ENCODE measurements around the gene ADCY9.
A peak's percentile ranks its signal among the peaks of the same experiment; 100 is the strongest.
"Not testable (repeated sequence)": the region's sequence is repeated elsewhere in the genome, so short reads cannot be mapped to it uniquely, and the experiment has no call there.

ADCY9 gene

DNA sequence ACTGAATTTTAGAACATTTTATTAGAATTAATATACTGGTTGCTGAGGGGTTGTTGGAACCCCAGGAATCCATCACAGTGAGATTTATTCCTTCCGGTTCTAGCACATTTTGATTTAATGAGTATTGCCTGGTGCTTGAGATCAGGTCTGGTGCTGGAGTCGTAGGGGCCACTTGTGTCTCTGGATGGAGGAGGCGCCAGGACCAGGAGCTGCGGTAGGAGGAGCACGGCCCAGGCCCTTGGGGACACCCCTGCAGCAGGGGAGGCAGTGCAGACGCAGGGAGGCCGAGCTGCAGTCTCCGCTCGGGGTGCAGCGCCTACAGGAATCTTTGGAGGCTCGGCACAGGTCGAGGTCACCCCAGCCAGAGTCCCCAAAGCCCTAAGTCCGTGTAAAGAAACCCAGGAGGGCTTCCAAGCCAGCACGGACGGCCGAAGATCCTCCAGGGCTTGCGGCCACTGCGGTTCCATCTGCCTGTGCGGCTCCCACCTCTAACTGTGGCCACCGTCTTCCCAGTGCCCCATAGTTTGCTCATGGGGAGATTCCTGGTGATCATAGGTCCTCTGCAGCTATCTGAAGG lies 169.6 kb downstream of the ADCY9 start:
- no peak for DNase-seq

DNA sequence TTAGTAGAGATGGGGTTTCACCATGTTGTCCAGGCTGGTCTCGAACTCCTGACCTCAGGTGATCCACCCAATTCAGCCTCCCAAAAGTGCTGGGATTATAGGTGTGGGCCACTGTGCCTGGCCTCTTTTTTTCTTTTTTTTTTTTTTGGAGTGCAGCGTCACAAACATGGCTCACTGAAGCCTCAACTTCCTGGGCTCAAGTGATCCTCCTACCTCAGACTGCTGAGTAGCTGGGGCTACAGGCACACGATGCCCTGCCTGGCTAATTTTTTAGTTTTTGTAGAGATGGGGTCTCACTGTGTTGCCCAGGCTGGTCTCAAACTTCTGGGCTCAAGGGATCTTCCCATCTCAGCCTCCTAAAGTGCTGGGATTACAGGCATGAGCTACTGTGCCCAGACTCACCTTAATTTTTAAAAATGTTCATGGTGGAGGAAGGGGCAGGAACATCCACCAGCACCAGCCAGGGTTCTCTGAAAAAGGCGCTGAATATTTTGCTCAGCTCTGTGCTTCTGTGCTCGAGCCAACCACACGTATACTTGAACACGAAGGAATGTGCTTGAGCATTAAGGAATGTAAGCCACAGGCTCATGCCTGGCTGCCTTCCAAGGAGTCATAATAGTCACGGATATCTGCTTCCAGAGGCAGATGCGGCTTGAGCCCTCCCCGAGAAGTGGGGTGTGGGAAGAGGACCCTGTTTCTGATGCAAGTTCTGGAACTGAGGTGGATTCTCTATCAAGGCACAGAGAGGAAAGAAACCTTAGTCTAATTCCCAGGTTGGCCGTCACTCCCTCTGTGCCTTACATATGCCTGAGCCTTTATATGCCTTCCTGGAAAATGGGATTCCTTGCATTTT lies 170.3 kb downstream of the ADCY9 start:
- peak; percentile 98 for DNase-seq

DNA sequence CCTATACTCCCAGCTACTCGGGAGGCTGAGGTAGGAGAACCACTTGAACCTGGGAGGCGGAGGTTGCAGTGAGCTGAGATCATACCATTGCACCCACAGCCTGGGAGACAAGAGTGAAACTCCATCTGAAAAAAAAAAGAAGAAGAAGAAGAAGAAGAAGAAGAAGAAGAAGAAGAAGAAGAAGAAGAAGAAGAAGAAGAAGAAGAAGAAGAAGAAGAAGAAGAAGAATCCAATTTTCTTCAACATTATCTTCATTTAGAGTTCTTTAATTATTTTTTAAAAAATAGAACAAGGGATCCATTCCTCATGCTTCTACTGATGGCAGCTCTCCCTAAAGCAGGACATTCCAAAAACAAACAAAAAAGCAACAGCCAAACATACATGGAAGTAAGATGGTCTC lies 171.8 kb downstream of the ADCY9 start:
- not testable (repeated sequence) for DNase-seq

DNA sequence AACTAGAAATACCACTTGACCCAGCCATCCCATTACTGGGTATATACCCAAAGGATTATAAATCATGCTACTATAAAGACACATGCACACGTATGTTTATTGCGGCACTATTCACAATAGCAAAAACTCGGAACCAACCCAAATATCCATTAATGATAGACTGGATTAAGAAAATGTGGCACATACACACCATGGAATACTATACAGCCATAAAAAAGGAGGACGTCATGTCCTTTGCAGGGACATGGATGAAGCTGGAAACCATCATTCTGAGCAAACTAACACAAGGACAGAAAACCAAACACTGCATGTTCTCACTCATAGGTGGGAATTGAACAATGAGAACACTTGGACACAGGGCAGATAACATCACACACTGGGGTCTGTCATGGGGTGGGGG lies 174.1 kb downstream of the ADCY9 start:
- DNase-seq = not testable (repeated sequence)

DNA sequence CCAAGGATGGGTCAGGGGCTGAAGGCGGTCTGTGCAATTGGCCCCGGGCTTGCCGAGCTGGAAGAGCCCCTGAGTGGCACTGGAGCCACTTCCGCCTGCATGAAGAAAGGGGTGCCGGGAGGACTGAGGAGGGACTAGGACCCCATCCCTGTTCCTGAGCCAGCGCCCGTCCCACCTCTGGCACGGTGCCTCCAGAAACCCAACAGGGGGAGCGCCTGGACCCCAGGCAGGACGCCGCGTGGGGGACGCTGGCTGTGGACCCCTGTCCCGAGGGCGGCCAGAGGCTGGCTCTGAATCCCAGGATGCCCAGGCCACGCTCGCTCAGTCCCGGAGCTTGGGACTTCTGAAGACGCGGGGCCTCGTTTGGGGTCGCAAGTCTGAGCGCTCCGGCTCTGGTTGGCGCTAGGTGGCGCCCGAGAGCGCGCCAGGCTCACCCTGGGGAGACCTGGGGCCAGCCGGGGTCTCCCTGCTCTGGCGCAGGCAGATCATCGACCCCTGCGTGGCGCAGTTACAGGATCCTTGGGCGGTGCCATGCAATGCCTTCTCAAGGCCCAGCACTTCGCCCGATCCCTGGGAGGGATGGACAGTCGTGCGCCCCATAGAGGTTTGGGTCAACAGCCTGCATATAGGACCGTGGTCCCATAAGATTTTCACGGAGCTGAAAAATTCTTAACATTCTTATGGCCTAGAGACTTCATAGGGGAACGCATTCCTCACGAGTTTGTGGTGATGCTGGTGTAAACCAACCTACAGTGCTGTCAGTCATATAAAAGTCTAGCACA lies 177.2 kb downstream of the ADCY9 start:
- DNase-seq = peak; percentile 92

DNA sequence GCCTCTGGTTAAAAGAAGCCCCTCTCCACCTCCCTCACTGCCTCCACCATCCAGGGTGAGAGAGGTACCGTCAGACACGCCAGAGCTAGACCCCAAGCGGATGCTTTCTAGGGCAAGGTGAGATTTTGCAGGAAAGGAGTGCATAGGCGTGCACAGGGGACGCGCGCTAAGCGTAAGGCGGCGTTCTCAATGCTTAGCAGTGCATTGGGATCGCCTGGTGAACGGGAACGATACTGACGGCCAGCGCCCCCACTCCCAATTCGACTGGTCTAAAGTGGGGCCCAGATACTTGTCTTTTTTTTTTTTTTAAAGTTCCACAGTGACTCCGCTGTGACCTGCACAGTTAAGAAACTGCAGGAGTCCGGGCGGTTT lies 177.8 kb downstream of the ADCY9 start:
- no peak for DNase-seq

DNA sequence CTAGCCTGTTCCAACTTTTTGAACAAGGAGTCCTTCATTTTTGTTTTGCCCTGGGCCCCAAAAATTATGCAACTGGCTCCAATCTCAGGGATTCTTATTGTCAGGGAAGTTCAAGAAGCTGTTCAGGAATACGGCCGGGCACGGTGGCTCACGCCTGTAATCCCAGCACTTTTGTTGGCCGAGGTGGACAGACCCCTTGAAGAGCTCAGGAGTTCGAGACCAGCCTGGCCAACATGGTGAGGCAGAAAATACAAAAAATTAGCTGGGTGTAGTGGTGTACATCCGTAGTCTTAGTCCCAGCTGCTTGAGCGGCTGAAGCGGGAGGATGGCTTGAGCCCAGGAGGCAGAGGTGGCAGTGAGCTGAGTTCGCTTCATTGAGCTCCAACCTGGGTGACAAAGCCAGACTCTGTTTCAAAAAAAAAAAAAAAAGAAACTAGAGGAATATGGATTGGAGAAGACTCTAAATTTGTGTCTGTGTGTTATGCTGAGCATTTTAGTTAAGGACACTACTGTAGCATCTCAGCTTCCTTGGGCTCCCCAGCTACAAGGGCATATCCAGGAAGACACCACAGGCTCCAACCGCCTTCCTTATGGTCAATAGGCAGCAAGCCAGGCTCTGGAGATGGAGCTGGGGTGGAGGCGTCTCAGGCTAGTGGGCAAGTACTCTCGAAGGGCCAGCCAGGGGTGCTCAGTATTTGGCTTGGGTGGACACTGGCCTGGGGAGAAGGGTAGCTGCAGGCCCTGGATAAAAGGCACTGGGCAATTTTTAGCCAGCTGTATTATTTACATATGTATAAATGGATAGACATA lies 179.0 kb downstream of the ADCY9 start:
- DNase-seq = no peak

GRCh38 chr16:3935921-3936320 lies 180.3 kb downstream of the ADCY9 start:
- no peak for DNase-seq

DNA sequence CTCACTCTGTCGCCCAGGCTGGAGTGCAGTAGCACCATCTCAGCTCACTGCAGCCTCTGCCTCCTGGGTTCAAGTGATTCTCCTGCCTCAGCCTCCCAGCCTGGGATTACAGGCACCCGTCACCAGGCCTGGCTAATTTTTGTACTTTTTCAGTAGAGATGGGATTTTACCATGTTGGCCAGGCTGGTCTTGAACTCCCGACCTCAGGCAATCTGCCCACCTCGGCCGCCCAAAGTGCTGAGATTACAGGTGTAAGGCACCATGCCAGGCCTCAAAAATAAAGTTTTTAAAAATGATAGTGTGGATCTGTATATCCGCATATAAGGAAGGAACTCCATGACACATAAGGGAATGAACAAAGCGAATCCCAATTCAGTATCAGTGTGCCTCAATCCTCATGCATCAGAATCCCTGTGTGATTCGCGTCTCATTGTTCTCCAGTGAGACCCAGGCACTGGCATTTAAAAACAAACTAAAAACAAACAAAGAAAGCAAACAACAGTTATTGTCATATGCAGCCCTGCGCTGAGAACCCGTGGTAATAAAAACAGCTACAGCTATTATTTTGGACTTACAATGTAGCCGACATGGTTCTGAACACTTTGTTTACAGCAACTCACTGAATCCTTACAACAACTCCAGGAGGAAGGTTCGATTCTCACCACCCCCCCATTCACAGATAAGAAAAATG lies 181.6 kb downstream of the ADCY9 start:
- no peak for DNase-seq

- DNase-seq = not testable (repeated sequence)
These were observed 189.1 kb downstream of the ADCY9 start for GRCh38 chr16:3927147-3927546.

GRCh38 chr16:3924763-3925162 lies 191.5 kb downstream of the ADCY9 start:
- DNase-seq = no peak

DNA sequence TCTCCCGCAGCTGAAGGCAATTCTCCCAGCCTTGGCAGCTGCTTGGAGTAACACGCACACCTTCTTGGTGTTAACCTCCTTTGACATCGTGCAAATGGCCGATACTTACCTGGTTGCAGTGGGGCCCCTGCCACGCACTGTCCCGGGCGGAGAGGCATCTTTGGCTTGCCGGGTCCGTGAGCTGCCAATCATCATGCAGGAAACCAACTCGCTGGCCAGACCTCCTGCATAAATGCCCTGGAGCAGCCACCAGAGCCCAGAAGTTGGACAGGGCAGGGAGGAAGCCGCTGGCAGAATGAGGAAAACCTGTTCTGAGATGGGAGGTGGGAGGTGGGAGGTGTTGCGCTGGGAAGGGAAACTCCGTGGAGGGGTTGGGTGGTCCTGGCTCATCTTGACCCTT lies 194.0 kb downstream of the ADCY9 start:
- DNase-seq = no peak

DNA sequence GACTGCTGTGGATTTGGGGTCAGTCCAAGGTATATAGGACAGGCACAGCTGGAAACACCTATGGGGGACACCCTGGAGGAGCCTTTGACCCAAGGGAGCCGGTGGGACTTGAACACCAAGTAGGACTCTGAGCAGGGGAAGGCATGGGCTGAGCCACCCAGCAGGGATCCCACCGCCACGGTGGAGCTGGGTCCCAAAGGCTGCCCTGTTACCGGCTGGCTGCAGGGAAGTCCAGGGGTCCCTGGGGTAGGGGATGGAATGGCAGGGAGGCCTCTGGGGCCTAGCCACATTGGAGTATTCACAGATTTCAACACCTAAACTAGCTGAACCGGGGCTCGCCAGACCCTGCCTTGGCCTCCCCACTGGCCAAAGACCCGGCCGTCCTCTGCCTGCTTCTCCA lies 196.0 kb downstream of the ADCY9 start:
- no peak for DNase-seq

GRCh38 chr16:3919413-3919812 lies 196.8 kb downstream of the ADCY9 start:
- DNase-seq = no peak

- no peak for DNase-seq
These were observed 200.6 kb downstream of the ADCY9 start for GRCh38 chr16:3915426-3916260.

DNA sequence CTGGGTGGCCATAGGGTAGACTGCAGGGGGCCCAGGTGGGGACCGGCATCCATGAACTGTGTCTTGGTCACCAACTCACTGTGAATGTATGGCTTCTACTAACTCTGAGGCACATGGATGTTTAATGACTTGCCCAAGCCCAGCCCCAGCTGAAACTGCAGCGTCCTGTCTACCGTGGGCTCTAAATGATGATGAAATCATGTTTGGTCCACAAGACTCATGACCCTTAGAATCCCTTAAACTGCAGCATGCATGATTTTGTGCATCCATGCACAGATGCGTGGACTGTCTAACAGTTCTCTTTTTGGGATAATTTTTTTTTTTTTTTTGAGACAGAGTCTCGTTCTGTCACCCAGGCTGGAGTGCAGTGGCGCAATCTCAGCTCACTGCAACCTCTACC lies 203.3 kb downstream of the ADCY9 start:
- DNase-seq = no peak
